Naive B cell (primary cell): ENCODE measurements around the gene FAM187B. TPM values are rescaled to one million over a fixed set of nuclear protein-coding genes. Genes with fewer than 3 reads are reported as not detected.
A peak's percentile ranks its signal among the peaks of the same experiment; 100 is the strongest.

Experiments used
- ATAC-seq, 2 donors: fragments of 150-1000 bp; cut with Tn5 transposase; 2 replicates each; pipeline ENCODE4 v1.10.0; 2021; ENCODE audit warnings: low read depth in 2 of 2, mild to moderate bottlenecking in 2 of 2, moderate library complexity in 2 of 2
- DNase-seq: peaks from one replicate; pipeline ENCODE4 v3.0.0; 2022
- H3K27ac Mint-ChIP-seq, 6 donors: one replicate each; pipeline ENCODE4 v1.8.0; 2020 to 2022; ENCODE audit warnings: mild to moderate bottlenecking in 6 of 6, mixed read lengths in 6 of 6, moderate library complexity in 5 of 6, inconsistent platforms in 2 of 6
- H3K27me3 Mint-ChIP-seq, 3 donors: one replicate each; pipeline ENCODE4 v1.8.0; 2021 to 2022; ENCODE audit warnings: mixed read lengths in 3 of 3, mild to moderate bottlenecking in 1 of 3
- H3K36me3 Mint-ChIP-seq, 2 donors: one replicate each; pipeline ENCODE4 v1.8.0; 2020 to 2022; ENCODE audit warnings: mixed read lengths in 2 of 2, inconsistent platforms in 1 of 2, mild to moderate bottlenecking in 1 of 2
- H3K4me1 Mint-ChIP-seq, 3 donors: one replicate each; pipeline ENCODE4 v1.8.0; 2020 to 2022; ENCODE audit warnings: mixed read lengths in 3 of 3, inconsistent platforms in 1 of 3, mild to moderate bottlenecking in 1 of 3, moderate library complexity in 1 of 3
- H3K4me3 Mint-ChIP-seq, 8 donors: one replicate each; pipeline ENCODE4 v1.8.0; 2020 to 2022; ENCODE audit warnings: mild to moderate bottlenecking in 8 of 8, mixed read lengths in 8 of 8, moderate library complexity in 8 of 8, inconsistent platforms in 2 of 8
- H3K9me3 Mint-ChIP-seq, 7 donors: one replicate each; pipeline ENCODE4 v1.8.0; 2020 to 2022; ENCODE audit warnings: mixed read lengths in 7 of 7, mild to moderate bottlenecking in 5 of 7, inconsistent platforms in 2 of 7, moderate library complexity in 1 of 7
- polyA plus RNA-seq, 6 donors: library from polyadenylated mRNA; unstranded; fragments of 300-500 nt; fragmentation: Illumina TruSeq; gene quantifications; one replicate each; pipeline ENCODE4 v1.2.3, GENCODE V29; 2021; ENCODE audit warnings: low read depth in 6 of 6

The FAM187B gene
- polyA plus RNA-seq, 6 donors from 2014 or later = not detected

- Mint-ChIP-seq H3K4me1 (peaks cover 3 to 13% (median 7%) of the 10 kb centered on the region in 3 donors), H3K27me3 (no peaks in the 10 kb centered on the region), H3K9me3 (peaks cover 0 to 18% (median 7%) of the 10 kb centered on the region in 7 donors), H3K27ac (peak overlapping the region in 1 of 6 donors; percentile 4), H3K4me3 (no peak overlapping the region), H3K36me3 (peaks cover 0 to 9% of the 10 kb centered on the region in 2 donors)
- ATAC-seq = no peak
- no peak for DNase-seq
Observed at GRCh38 chr19:35184884-35185283, 43.7 kb downstream of the FAM187B start.

GRCh38 chr19:35184267-35184666, 44.3 kb downstream of the FAM187B start:
- H3K4me1 Mint-ChIP-seq = peaks cover 3 to 19% (median 9%) of the 10 kb centered on the region in 3 donors
- H3K4me3 Mint-ChIP-seq = no peak overlapping the region

GRCh38 chr19:35181387-35181786, 47.2 kb downstream of the FAM187B start:
- DNase-seq = no peak
- ATAC-seq = no peak
- Mint-ChIP-seq H3K4me1 (peaks cover 0 to 20% (median 17%) of the 10 kb centered on the region in 3 donors), H3K36me3 (peaks cover 0 to 9% of the 10 kb centered on the region in 2 donors), H3K4me3 (no peak overlapping the region), H3K27me3 (no peaks in the 10 kb centered on the region), H3K27ac (no peak overlapping the region), H3K9me3 (peaks cover 0 to 18% (median 7%) of the 10 kb centered on the region in 7 donors)

More at GRCh38 chr19:35184267-35184666, 44.3 kb downstream of the FAM187B start:
- no peak for ATAC-seq
- Mint-ChIP-seq H3K27me3 (no peaks in the 10 kb centered on the region), H3K9me3 (peaks cover 0 to 18% (median 7%) of the 10 kb centered on the region in 7 donors), H3K36me3 (peaks cover 0 to 9% of the 10 kb centered on the region in 2 donors), H3K27ac (peak overlapping the region in 1 of 6 donors; percentile 26)
- DNase-seq = no peak

DNA sequence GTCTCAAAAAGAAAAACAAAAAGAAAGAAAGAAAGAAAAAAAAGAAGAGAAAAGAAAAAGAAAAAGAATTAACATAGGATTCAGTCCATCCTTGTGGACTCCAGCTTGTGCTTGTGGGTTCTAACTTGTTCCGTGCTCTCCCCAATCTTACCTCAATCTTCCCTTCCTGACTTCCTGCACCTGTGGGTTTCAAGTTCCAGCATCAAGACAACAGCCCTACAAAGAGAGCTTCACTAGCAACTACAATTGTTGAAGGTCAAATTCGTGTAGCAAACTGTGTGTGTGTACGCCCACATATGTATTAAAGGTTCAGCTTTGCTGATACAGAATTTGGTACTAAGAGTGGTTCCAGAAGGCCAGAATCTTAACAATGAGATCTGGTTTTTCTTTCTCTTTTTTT, 48.7 kb downstream of the FAM187B start:
- ATAC-seq (no peak), DNase-seq (no peak)
- Mint-ChIP-seq H3K4me1 (peaks cover 0 to 25% (median 25%) of the 10 kb centered on the region in 3 donors), H3K4me3 (no peak overlapping the region), H3K9me3 (peaks cover 0 to 15% (median 7%) of the 10 kb centered on the region in 7 donors), H3K27me3 (no peaks in the 10 kb centered on the region), H3K36me3 (peaks cover 0 to 9% of the 10 kb centered on the region in 2 donors), H3K27ac (peak overlapping the region in 1 of 6 donors; percentile 49)

GRCh38 chr19:35178701-35179100, 49.8 kb downstream of the FAM187B start:
- no peak for DNase-seq
- H3K27ac Mint-ChIP-seq = peak overlapping the region in 1 of 6 donors; percentile 48
- H3K4me1 Mint-ChIP-seq = peaks cover 0 to 30% (median 25%) of the 10 kb centered on the region in 3 donors
- no peak overlapping the region for H3K4me3 Mint-ChIP-seq
- no peaks in the 10 kb centered on the region for H3K27me3 Mint-ChIP-seq
- H3K9me3 Mint-ChIP-seq = peaks cover 0 to 5% (median 0%) of the 10 kb centered on the region in 7 donors
- ATAC-seq = no peak
- H3K36me3 Mint-ChIP-seq = peaks cover 0 to 9% of the 10 kb centered on the region in 2 donors

DNA sequence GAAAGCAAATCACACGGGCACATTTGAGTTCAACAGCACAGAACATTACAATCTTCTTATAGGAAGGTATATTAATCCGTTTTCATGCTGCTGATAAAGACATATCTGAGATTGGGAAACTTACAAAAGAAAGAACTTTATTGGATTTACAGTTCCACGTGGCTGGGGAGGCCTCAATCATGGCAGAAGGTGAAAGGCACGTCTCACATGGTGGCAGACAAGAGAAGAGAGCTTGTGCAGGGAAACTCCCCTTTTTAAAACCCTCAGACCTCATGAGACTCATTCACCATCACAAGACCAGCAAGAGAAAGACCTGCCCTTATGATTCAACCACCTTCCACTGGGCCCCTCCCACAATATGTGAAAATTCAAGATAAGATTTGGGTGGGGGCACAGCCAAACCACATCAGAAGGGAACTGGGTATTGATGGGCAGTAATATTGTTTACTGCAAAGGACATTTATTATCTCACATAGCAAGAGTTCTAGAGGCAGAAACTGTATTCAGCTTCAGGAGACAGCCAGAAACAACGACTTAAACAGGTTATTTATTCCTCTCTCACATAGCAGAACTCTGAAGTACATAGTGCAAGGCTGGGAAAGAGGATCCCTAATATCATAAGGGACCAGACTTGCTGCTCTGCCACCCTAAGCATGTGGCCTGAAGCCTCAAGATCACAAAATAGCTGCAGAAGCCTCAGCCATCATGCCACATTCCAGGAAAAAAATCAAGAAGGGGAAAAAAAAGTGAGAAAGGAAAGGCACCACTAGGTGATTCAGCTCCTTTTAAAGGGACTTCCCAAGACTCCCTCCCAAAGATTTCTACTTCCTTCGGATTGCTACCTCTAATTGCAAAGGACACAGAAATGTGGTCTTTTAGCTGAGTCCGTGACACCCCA, 50.9 kb downstream of the FAM187B start:
- DNase-seq = no peak
- peak overlapping the region in 2 of 6 donors; percentile 42 to 79 for H3K27ac Mint-ChIP-seq
- H3K9me3 Mint-ChIP-seq = peaks cover 0 to under 1% (median 0%) of the 10 kb centered on the region in 7 donors
- no peak overlapping the region for H3K4me3 Mint-ChIP-seq
- H3K27me3 Mint-ChIP-seq = no peaks in the 10 kb centered on the region
- H3K4me1 Mint-ChIP-seq = peaks cover 0 to 29% (median 20%) of the 10 kb centered on the region in 3 donors
- ATAC-seq = peak; percentile 23 to 25
- H3K36me3 Mint-ChIP-seq = peaks cover 0 to 1% of the 10 kb centered on the region in 2 donors

- no peaks in the 10 kb centered on the region for H3K27me3 Mint-ChIP-seq
- no peaks in the 10 kb centered on the region for H3K36me3 Mint-ChIP-seq
- no peaks in the 10 kb centered on the region for H3K9me3 Mint-ChIP-seq
- no peak for DNase-seq
- peaks cover 9 to 39% (median 18%) of the 10 kb centered on the region in 3 donors for H3K4me1 Mint-ChIP-seq
- H3K4me3 Mint-ChIP-seq = no peak overlapping the region
- peak overlapping the region in 4 of 6 donors; percentile 79 to 92 (median 83) for H3K27ac Mint-ChIP-seq
- ATAC-seq = no peak
Observed at GRCh38 chr19:35176181-35176570, 52.4 kb downstream of the FAM187B start.

Other genes with a start within 250 kb of the FAM187B start
- 10 to 100 TPM; 10.4 to 29.3 (median 12.3) TPM for gene GRAMD1A, start 228.4 kb downstream of the FAM187B start, polyA plus RNA-seq
- under 1 TPM in 4 of 6 donors, not detected in 2; 0.06 to 0.36 (median 0.28) TPM for gene SCN1B, start 198.3 kb downstream of the FAM187B start, polyA plus RNA-seq
- not detected for gene HPN, start 187.0 kb downstream of the FAM187B start, polyA plus RNA-seq
- not detected for gene FXYD3, start 112.9 kb downstream of the FAM187B start, polyA plus RNA-seq
- gene LGI4, start 93.7 kb downstream of the FAM187B start, polyA plus RNA-seq = not detected
- gene FXYD1, start 89.9 kb downstream of the FAM187B start, polyA plus RNA-seq = 1 to 10 TPM; 1.0 to 2.7 (median 1.2) TPM
- 1 to 10 TPM; 2.0 to 4.5 (median 3.4) TPM for gene FXYD7, start 85.5 kb downstream of the FAM187B start, polyA plus RNA-seq
- gene FXYD5, start 74.0 kb downstream of the FAM187B start, polyA plus RNA-seq = 100 to 1,000 TPM; 290 to 440 (median 351) TPM
- 10 to 100 TPM; 11.7 to 46.3 (median 34.8) TPM for gene LSR, start 20.3 kb upstream of the FAM187B start, polyA plus RNA-seq
- 10 to 100 TPM in 4 of 6 donors, 1 to 10 TPM in 2; 1.9 to 15.5 (median 10.4) TPM for gene USF2, start 40.2 kb upstream of the FAM187B start, polyA plus RNA-seq
- gene HAMP, start 53.8 kb upstream of the FAM187B start, polyA plus RNA-seq = under 1 TPM in 1 of 6 donors, not detected in 5; 0.12 TPM
- under 1 TPM in 4 of 6 donors, not detected in 2; 0.12 to 0.41 (median 0.29) TPM for gene MAG, start 63.4 kb upstream of the FAM187B start, polyA plus RNA-seq
- gene CD22, start 100.4 kb upstream of the FAM187B start, polyA plus RNA-seq = 100 to 1,000 TPM; 364 to 971 (median 552) TPM
- 1 to 10 TPM in 2 of 6 donors, under 1 TPM in 4; 0.14 to 1.9 (median 0.75) TPM for gene FFAR1, start 119.2 kb upstream of the FAM187B start, polyA plus RNA-seq
- under 1 TPM in 1 of 6 donors, not detected in 5; 0.17 TPM for gene FFAR3, start 129.7 kb upstream of the FAM187B start, polyA plus RNA-seq
- not detected for gene GPR42, start 142.3 kb upstream of the FAM187B start, polyA plus RNA-seq
- gene FFAR2, start 219.5 kb upstream of the FAM187B start, polyA plus RNA-seq = not detected